ENCODE data around the gene SIK3.

Gene SIK3

GRCh38 chr11:116997071-116997470 lies 101.2 kb downstream of the SIK3 start:
- DNase-seq, result no peak

- no peak for DNase-seq
Measured at GRCh38 chr11:116994195-116994594, 104.0 kb downstream of the SIK3 start.

GRCh38 chr11:116993599-116993998 lies 104.6 kb downstream of the SIK3 start:
- DNase-seq, result peak; percentile 62

GRCh38 chr11:116991491-116991890 lies 106.7 kb downstream of the SIK3 start:
- no peak for DNase-seq

- no peak for DNase-seq
Measured at GRCh38 chr11:116990811-116991210, 107.4 kb downstream of the SIK3 start.

- DNase-seq, result no peak
Measured at GRCh38 chr11:116990061-116990473, 108.2 kb downstream of the SIK3 start.

GRCh38 chr11:116989184-116989583 lies 109.0 kb downstream of the SIK3 start:
- no peak for DNase-seq

GRCh38 chr11:116986521-116987105 lies 111.6 kb downstream of the SIK3 start:
- DNase-seq, result peak; percentile 21

GRCh38 chr11:116984589-116984988 lies 113.6 kb downstream of the SIK3 start:
- no peak for DNase-seq

- DNase-seq, result no peak
Measured at GRCh38 chr11:116984186-116984585, 114.0 kb downstream of the SIK3 start.

GRCh38 chr11:116981266-116981885 lies 116.9 kb downstream of the SIK3 start:
- DNase-seq, result no peak

- peak; percentile 26 for DNase-seq
Measured at GRCh38 chr11:116980136-116980793, 118.0 kb downstream of the SIK3 start.

GRCh38 chr11:116976941-116977570 lies 121.2 kb downstream of the SIK3 start:
- no peak for DNase-seq

- DNase-seq, result no peak
Measured at GRCh38 chr11:116975661-116976060, 122.6 kb downstream of the SIK3 start.

GRCh38 chr11:116973270-116973669 lies 125.0 kb downstream of the SIK3 start:
- no peak for DNase-seq

GRCh38 chr11:116972691-116973090 lies 125.5 kb downstream of the SIK3 start:
- no peak for DNase-seq

- no peak for DNase-seq
Measured at GRCh38 chr11:116970485-116971292, 127.5 kb downstream of the SIK3 start.

- no peak for DNase-seq
Measured at GRCh38 chr11:116969694-116970093, 128.5 kb downstream of the SIK3 start.

GRCh38 chr11:116964269-116964668 lies 134.0 kb downstream of the SIK3 start:
- no peak for DNase-seq

- no peak for DNase-seq
Measured at GRCh38 chr11:116963813-116964212, 134.4 kb downstream of the SIK3 start.

GRCh38 chr11:116962108-116962507 lies 136.1 kb downstream of the SIK3 start:
- no peak for DNase-seq

GRCh38 chr11:116960930-116961329 lies 137.3 kb downstream of the SIK3 start:
- no peak for DNase-seq

GRCh38 chr11:116958246-116958645 lies 140.0 kb downstream of the SIK3 start:
- no peak for DNase-seq

Measured in CD4-positive, alpha-beta T cell treated with Interleukin-10 for 1 hour (primary cell).